Hematopoietic multipotent progenitor cell (in vitro differentiated cells): ENCODE data around the gene SPATA24. TPM values are rescaled to one million over a fixed set of nuclear protein-coding genes. Genes with fewer than 3 reads are reported as not detected.
A peak's percentile ranks its signal among the peaks of the same experiment; 100 is the strongest.
"Not testable (repeated sequence)": the region's sequence is repeated elsewhere in the genome, so short reads cannot be mapped to it uniquely, and the experiment has no call there.

Experiments
- DNase-seq, 3 donors: peaks; one replicate each; pipeline ENCODE4 v3.0.0-alpha.2; 2011 to 2015; ENCODE audit warnings: low read depth in 2 of 3, low spot score in 2 of 3
- total RNA-seq: library from RNA; depleted of rRNA; stranded (reverse); fragments of >200 nt; gene quantifications from one replicate; pipeline ENCODE4 v1.2.3, GENCODE V29; 2012

SPATA24 gene
- total RNA-seq, 1 donor = 2.2 TPM

GRCh38 chr5:139417214-139417613, 13.3 kb upstream of the SPATA24 start:
- DNase-seq = peak in 1 of 3 donors; percentile 68

GRCh38 chr5:139416651-139417050, 12.8 kb upstream of the SPATA24 start:
- DNase-seq = no peak

GRCh38 chr5:139415869-139416268, 12.0 kb upstream of the SPATA24 start:
- no peak for DNase-seq

GRCh38 chr5:139415221-139415861, 11.5 kb upstream of the SPATA24 start:
- DNase-seq = no peak

DNA sequence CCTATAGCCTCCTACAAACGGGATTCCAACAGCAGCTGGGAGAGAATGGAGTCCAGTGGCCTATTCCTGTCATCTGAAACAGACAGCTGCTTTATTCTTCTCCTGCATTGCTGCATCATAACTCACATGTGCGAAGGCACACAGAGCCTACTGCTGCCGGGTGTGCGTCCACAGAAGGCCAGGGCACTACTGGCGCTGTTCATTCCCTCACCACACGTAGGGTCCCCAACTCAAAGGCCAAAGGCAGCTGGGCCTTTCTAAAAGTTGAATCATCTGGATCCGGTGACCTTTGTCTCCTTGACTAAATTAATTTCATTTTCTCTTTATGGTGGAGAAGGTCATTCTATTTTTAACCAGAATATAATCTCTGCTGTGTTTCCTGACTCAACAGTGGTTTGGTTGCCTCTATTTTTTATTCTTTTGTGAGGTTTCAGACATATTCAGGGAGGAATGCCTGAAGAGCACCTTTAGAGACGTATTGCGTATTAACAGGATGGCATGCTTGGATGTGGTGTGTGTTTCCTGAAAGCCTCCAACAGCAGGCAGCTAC, 10.8 kb upstream of the SPATA24 start:
- DNase-seq = no peak

DNA sequence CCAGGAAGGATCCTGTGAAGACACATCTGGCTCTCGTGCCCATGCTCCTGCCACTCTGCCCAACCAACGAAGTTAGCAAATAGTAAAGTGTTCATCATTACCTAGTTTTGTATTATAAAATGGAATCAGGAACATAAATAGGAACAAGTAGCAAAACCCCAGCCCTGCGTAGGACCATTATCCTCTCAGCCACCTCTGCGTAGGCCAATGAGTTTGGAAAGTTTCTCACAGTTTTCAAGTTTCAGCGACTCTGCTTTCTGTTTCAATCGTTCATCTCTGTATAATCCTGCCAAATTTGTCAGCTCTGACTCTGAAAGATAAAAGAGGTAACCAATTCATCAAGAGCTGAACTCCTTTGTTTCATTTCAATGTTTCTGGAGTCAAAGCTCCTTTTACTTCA, 10.1 kb upstream of the SPATA24 start:
- no peak for DNase-seq

- no peak for DNase-seq
These were observed 9.3 kb upstream of the SPATA24 start for GRCh38 chr5:139413153-139413552.

DNA sequence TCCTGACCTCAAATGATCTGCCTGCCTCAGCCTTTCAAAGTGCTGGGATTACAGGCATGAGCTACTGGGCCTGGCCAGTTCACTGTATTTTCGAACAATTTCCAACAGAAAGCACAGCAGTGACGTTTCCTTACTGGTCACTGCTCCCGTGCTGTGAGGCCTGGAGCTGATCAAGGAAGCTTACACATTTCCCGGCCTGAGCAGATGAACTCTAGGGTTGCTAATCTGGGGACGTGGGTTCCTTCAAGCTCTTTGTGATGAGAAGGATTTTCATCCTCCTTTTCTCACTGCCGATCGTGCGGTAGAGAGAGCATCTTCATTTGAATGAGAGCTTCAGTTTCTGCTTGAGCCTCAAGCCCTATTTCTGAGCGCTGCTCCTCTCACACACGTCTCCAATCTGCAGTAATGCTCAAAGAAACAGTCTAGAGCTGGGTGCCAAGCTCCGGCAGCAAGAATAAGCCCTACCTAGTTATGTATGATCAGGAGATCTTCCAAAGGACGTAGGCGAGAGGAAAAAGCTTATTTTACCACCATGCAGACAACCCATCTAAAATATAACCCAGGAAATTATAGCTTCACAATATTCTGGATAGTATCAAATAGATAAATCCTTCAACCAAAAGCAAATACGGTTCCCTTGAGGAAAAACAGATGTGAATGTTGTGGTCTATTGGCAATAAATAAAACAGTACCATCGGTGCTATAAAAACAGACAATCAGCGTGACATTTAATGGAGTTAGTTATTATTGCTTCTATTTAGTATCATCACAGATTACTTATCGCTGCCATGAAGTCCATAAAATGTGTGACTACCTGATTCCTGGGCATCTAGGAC, 7.3 kb upstream of the SPATA24 start:
- DNase-seq = no peak

- DNase-seq = no peak
These were observed 6.5 kb upstream of the SPATA24 start for GRCh38 chr5:139410121-139410992.

DNA sequence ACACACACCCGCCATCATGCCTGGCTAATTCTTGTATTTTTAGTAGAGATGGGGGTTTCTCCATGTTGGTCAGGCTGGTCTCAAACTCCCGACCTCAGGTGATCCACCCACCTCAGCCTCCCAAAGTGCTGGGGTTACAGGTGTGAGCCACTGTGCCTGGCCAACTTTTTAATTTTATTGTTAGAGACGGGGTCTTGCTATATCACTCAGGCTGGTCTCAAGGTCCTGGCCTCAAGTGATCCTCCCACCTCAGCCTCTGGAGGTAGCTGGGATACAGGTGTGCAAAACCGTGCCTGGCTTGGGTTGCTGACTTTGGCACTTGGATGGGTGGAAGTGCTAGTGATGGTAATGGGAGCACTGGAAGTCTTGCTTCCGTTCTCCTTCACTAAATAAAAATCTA, 5.2 kb upstream of the SPATA24 start:
- DNase-seq = not testable (repeated sequence)

- DNase-seq = no peak
These were observed 4.3 kb upstream of the SPATA24 start for GRCh38 chr5:139408191-139408590.

GRCh38 chr5:139407517-139407916, 3.6 kb upstream of the SPATA24 start:
- peak in 1 of 3 donors; percentile 26 for DNase-seq

GRCh38 chr5:139406963-139407362, 3.1 kb upstream of the SPATA24 start:
- DNase-seq = no peak

- DNase-seq = no peak
These were observed 573 bp upstream of the SPATA24 start for GRCh38 chr5:139404484-139404840.

- DNase-seq = no peak
These were observed 487 bp downstream of the SPATA24 start for GRCh38 chr5:139403418-139403786.

DNA sequence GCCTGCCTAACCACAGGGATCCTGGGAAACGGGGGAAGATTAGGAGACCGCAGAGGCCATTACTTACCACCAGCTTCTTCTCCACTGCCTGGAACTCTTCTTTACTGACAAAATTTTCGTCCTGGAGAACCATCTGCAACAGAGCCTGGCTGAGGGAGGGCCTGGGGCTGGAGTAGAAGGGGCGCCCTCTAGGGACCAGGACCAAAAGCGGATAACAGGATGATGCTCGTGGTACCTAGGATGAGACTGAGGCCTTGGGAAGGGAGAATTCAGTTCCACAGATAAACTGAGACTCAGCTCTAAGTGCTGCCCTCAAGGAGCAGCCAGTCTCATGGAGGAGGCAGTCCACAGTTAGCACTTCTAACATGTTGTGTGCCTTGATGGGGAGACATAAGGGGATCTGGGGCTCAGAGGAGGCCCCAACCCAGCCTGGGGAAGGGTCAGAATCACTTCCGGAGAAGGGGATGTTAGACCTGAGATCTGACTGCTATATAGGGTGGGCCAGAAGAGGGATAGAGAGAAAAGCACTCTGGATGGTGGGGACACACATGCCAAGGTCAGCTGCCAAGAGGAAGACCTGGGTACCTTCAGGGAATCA, 1.2 kb downstream of the SPATA24 start:
- peak in 1 of 3 donors; percentile 46 for DNase-seq

GRCh38 chr5:139401546-139401945, 2.3 kb downstream of the SPATA24 start:
- no peak for DNase-seq

DNA sequence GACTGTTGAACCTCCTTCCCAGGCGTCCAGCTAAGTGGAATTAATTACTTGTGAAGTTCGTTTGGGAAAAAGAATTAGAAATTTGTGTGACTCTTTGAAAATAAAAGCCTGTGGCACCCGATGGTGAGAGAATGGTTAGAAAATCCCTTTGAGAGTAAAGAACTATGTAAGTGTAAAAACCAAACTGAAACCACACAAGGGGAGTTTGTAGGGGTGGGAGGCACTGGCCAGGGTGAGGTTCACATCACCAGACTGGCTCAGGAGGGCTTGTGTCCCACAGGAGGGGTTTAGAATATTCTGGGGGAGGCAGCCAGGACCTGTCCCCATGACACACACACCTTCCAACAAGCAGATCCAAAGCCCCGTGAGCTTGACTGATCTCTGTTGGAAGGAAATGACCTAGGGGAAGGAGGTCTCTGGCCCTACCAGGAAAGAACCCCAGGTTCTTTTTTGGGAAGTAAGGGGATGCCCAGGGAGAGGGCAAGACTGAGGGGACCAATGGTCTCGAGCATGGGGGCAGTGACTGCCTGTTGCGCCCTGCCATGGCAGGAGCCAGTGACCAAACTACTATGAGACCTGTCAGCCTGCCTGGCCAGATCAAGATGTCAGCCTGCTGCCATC, 4.3 kb downstream of the SPATA24 start:
- no peak for DNase-seq

DNA sequence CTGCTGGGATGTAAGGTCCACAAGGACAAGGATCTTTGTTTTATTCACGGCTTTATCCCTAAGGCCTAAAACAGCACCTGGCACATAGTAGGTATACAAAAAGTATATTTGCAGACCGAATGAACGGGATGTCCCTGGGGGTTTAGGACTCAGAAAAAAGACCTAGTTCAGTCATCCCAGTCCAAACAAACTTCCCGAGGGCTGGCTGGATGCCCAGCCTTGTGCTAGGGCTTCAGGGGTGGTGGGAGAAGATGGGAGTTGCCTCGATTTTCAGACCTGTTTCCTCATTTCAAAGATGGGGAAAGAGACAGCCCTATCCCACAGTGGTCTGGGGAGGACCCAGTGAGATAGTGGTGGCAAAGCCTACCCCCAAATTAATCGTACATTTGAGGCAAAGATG, 6.0 kb downstream of the SPATA24 start:
- DNase-seq = no peak

- no peak for DNase-seq
These were observed 7.2 kb downstream of the SPATA24 start for GRCh38 chr5:139396691-139397090.
